Aortic smooth muscle cell (primary cell): ENCODE data around the gene STOX1. TPM values are rescaled to one million over a fixed set of nuclear protein-coding genes. Genes with fewer than 3 reads are reported as not detected.

Source experiments
- total RNA-seq: library from RNA; depleted of rRNA; stranded (reverse); fragments of >200 nt; gene quantifications from 2 replicates; pipeline ENCODE4 v1.2.3, GENCODE V29; 2014

STOX1 gene
- under 0.01 and 0.06 TPM in 2 replicates for total RNA-seq

GRCh38 chr10:68826764-68827591 lies at the start of gene STOX1:
Gene STOX1 (plus strand): TSS chr10:68827531. CDS start chr10:68827624, 93 bp downstream.

GRCh38 chr10:68901105-68901927 lies 74.0 kb downstream of the STOX1 start, which contains the start of gene DDX50:
Gene DDX50 (plus strand): TSS chr10:68901315. CDS start chr10:68901385, 70 bp downstream.

Other genes starting within 250 kb of the STOX1 start
- gene CCAR1, start 106.3 kb upstream of the STOX1 start, total RNA-seq: 25.9 and 26.2 TPM in 2 replicates
- 45.9 and 51.9 TPM in 2 replicates for gene DDX50, start 73.8 kb downstream of the STOX1 start, total RNA-seq
- gene DDX21, start 128.6 kb downstream of the STOX1 start, total RNA-seq: 43.5 and 68.3 TPM in 2 replicates
- gene KIFBP, start 161.3 kb downstream of the STOX1 start, total RNA-seq: 35.9 and 39.2 TPM in 2 replicates